ENCODE results near the gene SF3B1.
"Not testable (repeated sequence)": the region's sequence is repeated elsewhere in the genome, so short reads cannot be mapped to it uniquely, and the experiment has no call there.

The SF3B1 gene, protein sequence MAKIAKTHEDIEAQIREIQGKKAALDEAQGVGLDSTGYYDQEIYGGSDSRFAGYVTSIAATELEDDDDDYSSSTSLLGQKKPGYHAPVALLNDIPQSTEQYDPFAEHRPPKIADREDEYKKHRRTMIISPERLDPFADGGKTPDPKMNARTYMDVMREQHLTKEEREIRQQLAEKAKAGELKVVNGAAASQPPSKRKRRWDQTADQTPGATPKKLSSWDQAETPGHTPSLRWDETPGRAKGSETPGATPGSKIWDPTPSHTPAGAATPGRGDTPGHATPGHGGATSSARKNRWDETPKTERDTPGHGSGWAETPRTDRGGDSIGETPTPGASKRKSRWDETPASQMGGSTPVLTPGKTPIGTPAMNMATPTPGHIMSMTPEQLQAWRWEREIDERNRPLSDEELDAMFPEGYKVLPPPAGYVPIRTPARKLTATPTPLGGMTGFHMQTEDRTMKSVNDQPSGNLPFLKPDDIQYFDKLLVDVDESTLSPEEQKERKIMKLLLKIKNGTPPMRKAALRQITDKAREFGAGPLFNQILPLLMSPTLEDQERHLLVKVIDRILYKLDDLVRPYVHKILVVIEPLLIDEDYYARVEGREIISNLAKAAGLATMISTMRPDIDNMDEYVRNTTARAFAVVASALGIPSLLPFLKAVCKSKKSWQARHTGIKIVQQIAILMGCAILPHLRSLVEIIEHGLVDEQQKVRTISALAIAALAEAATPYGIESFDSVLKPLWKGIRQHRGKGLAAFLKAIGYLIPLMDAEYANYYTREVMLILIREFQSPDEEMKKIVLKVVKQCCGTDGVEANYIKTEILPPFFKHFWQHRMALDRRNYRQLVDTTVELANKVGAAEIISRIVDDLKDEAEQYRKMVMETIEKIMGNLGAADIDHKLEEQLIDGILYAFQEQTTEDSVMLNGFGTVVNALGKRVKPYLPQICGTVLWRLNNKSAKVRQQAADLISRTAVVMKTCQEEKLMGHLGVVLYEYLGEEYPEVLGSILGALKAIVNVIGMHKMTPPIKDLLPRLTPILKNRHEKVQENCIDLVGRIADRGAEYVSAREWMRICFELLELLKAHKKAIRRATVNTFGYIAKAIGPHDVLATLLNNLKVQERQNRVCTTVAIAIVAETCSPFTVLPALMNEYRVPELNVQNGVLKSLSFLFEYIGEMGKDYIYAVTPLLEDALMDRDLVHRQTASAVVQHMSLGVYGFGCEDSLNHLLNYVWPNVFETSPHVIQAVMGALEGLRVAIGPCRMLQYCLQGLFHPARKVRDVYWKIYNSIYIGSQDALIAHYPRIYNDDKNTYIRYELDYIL

DNA sequence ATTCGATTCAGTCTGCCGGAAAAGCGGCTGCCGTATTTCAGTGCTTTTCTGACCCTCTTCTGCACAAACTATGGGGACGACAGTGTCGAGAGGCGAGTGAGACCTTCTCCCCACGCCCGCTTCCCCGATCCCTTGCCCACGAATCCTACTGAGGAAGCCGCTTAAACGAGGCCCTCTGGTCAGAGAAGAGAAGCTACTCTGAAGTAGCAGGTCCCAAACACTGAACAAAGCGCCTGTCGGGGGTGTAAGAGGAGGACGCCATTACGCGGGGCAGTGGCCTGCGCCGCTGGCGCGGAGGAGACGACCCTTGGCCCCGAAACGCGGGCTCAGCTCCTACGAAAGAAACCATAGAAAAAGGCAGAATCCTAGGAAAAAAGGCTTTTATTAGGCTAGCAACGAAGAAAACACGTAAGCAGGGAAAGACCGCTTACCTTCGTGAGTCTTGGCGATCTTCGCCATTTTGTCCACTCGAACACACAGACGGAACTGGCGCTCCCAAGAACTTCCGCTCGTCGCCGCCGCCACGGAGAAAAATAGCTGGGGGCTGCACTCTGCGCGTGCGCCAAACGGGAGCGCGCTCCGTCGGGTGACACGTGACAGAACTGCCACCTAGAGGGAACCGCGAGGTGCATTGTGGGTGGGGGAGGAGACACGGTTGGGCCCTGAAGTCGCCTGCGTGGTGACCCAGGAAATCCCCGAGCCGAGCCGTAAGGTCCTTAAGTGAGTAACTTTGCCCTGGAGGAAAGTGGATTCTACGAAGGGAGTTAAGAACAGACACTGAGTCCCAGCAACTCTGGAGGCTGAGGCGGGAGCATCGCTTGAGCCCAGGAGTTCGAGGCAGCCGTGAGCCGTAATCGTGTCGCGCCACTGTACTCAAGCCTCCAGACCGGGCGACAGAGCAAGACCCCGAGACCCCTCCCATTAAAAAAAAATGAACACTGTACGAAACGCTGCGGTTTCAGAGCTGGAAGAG is at the start of gene SF3B1:
TSS of gene SF3B1 (minus strand) at position 488 of the 973 bp plus-strand sequence. CDS start at position 459, 29 bp downstream.
- DNase-seq (ENCODE audit: low read depth in 2 of 2), result peak; percentile 98 to 99

DNA sequence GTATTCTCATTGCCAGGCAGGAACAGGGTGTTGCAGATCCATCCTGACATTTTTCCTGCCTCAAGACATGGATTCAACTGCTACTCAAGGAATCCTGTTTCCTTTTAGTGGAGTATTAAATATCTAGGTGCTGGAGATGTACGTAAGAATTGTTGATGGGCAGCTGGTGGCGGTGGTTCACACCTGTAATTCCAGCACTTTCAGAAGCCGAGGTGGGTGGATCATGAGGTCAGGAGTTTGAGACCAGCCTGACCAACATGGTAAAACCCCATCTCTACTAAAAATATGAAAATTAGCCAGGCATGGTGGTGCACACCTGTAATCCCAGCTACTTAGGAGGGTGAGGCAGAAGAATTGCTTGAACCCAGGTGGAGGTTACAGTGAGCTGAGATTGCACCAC is 49.4 kb upstream of the SF3B1 start:
- not testable (repeated sequence) for DNase-seq (ENCODE audit: low read depth in 2 of 2)

DNA sequence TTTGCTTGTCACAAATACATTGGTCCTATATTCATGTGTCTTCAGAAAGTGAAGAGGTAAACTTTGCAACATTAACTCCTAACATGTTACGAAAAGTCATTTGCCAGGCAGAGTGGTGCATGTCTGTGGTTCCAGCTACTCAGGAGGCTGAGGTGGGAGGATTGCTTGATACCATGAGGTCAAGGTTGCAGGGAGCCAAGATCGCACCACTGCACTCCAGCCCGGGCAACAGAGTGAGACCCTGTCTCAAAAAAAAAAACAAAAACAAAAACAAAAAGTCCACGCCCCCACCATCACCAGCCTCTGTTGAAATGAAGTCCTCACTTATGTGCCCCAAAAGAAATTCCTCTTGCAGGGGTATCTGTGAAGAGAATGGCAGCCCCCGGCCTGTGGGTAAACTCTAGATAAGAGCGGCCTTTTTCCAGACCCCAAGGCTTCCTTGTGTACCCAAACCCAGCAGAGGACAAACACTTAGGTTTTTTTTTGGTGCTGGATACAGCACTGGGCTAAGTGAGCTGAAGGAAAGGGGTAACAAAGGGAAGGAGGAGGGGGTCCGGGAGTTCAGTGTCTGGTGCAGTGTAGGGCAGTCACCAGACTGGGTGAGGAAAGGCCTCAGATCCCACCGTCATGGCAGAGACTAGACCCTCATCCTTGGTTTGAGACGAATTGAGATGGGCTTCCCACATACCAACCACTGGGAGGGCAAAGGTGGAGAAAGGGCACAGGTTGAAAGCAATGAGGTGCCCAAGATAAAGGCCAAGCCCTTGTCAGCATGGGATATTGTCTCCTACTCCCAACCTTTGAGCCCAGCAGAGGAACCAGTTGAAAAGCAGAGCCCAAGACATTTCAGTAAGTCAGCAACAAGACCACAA is 45.6 kb upstream of the SF3B1 start:
- no peak for DNase-seq (ENCODE audit: low read depth in 2 of 2)

DNA sequence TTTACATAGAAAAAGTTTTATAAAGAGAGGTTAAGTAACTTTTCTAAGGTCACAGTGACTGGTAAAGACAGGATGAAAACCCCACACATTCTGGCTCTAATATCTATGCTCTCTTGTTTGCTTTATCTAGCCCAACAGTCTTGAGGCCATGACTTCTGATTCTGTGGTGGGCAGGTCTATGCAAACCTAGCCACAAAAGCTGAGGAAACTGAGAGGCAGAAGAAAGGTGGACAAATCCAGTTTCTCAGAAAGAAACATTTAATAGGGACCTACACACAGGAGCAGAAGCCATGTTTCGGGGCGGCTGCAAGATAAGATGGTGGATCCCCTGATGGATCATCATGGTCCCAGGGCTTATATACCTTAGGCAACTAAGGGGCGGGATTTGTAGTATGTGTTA is 43.0 kb upstream of the SF3B1 start:
- no peak for DNase-seq (ENCODE audit: low read depth in 2 of 2)

DNA sequence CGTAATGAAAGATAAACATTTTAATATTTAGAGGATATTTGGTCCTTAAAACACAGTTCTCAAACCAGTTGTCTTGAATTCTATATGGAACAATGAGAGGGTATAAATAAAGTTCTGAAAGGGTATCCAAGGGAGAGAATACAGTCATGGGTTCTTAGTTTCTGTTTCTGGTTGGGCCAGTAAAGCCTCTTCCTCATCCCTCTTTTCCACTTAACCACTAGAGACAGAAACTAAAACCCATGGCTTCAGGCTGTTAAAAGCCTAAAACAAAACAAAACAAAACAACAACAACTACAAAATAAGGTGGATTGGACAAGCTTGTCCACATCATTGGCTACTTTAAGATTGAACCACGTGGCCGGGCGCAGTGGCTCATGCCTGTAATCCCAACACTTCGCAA is 37.3 kb upstream of the SF3B1 start:
- no peak for DNase-seq (ENCODE audit: low read depth in 2 of 2)

DNA sequence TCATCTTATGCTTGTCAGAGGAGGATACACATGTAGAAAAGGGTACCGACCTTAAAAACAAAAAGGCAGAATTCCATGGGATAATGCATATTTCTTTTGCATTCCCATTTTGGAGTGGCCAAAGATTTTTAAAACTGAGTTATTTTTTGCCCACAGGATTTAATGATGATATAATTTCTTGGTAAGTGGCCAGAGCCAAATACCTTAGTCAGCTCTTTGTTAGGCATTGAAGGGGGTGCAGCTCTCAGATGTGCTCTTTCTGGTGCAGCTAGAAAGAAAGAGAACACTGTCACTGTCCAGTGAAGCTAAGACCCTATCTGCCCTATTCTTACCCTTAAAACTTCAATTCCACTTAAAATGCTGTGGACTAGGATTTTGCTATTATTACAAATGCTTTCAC is 29.3 kb upstream of the SF3B1 start:
- no peak for DNase-seq (ENCODE audit: low read depth in 2 of 2)

DNA sequence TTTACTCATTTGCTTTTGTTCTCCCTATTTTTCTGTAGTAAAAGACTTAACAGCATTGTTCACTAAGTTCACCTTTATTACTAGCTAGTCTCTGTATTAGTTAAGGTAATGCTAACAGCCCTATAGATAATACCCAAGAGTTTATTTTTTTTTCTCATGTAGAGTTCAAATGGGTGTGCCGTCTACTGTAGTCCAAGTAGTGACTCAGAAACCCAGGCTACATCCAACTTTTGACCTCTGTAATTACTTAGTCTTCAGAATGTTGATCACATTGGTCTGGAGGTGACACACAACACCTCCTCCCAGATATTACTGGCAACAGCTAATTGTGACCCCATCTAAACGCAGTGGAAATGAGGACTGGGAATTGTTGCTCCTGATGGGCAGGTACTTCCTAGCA is 26.2 kb upstream of the SF3B1 start:
- DNase-seq (ENCODE audit: low read depth in 2 of 2), result no peak

DNA sequence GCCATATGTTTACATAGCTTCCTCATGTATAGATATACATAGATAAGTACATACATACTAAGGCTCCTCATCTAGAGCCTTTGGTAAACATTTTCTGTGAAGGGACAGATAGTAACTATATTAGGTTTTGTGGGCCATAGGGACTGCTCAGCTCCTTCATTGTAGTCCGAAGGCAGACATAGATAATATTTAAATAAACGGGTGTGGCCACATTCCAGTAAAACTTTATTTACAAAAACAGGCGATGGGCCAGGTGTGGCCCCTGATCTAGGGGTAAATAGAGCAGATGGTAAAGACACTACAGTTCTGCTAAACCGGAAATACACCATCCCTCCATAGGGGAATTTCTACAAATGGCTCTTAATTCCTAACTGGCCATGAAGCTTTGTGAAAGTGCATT is 25.8 kb upstream of the SF3B1 start:
- no peak for DNase-seq (ENCODE audit: low read depth in 2 of 2)

DNA sequence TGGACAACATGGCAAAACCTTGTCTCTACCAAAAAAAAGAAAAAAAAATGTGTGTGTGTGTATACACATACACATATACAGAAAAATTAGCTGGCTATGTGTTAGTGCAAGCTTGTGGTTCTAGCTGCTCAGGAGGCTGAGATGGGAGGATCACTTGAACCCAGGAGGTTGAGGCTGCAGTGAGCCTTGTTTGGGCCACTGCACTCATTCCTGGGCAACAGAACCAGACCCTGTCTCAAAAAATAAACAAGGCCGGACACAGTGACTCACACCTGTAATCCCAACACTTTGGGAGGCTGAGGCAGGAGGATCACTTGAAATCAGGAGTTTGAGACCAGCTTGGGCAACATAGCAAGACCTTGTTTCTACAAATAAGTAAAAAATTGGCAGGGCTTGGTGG is 20.6 kb upstream of the SF3B1 start:
- DNase-seq (ENCODE audit: low read depth in 2 of 2), result no peak

DNA sequence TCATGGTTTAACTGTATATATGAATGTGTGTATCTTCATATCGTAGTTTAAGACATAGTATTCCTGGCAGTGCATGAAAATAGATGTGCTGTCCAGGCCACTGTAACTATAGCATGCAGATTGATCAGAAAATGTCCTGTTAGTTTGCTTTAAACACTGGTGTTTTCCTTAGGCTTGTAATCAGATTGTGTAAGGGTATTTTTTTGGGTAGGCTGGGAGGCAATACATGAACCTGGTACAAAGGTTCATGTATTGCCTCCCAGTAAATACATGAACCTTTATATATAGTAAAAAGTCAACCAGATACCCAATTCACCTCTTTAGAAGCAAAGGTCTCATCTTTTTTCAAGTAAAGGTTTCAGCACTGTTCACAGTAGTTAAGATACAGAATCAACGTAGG is 20.1 kb upstream of the SF3B1 start:
- no peak for DNase-seq (ENCODE audit: low read depth in 2 of 2)

DNA sequence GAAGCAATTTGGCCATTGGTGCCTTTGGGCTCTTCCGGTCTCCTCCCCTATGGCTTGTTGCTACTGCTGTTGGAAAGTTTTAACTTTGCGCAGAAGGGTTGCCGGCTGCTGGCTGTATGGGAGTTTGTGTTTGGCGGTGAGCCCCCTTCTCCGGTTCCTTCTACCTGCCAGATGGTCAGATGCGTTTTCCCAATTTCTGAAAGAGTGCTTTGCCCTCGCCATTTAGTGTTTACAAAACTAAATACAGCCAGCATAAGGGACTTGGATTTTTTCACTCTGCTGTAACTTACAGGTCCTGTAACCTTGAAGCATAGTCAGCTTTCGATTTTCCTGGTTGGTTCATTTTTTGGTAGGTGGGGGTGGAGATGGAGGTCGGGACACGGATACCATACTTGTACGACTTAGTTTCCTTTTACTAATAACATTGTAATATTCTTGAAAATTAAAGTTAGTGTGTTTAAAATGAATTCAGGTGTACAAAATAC is 19.1 kb upstream of the SF3B1 start:
- no peak for DNase-seq (ENCODE audit: low read depth in 2 of 2)

DNA sequence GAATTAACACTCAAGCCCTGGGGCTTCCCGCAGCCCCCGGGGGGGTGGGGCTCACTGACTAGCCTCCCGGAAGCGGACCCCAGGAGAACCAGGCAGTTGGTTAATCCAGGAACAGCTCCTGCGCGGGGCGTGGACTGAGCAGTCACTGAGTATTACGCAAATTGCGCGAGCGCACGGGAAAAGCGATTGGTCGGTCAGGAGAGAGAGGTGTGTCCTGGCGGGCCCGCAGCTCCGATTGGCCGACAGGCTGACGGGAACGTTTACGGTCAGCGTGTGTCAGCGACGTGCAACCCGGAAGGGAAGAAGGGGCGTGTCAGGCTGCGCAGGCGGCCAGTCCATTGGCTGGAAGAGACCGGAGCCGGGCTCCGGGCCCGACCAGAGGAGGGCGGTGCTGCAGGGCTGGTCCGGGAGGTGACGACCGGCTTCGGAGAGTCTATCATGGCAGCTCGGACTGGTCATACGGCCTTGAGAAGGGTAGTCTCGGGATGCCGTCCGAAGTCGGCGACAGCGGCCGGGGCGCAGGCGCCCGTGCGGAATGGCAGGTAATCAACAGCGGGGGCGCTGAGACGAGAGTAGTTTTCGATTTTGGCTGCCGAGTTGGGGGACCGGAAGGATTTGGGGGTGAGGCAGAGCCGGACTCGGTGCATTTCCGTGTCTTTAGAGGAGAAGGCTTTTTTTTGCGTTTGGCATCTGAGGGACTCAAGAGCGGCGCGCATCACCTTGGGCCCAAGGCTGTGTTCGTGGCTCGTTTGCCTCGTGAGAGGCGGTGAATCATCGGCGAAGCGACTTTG is 18.5 kb upstream of the SF3B1 start, which contains the start of gene COQ10B:
TSS of gene COQ10B (plus strand) at position 430 of the 791 bp plus-strand sequence. CDS start at position 439, 9 bp downstream.
- DNase-seq (ENCODE audit: low read depth in 2 of 2), result peak; percentile 97 to 99

DNA sequence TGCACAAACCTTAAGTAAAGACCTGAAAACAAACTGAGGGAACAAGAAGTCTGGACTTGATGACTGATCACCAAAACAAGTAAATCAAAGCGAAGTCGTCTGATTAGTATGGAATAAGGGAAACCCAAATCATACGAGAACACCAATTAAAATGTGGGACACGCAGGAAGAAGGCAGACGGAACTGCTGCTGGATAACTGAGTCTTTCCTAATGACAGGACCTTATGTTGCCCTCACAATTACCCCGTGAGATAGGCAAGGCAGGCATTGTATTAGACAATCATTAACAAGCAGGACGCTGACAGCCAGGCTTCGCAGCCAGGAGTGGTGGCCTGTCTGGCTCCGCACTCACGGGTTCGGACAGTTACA is 17.9 kb upstream of the SF3B1 start:
- DNase-seq (ENCODE audit: low read depth in 2 of 2), result no peak

DNA sequence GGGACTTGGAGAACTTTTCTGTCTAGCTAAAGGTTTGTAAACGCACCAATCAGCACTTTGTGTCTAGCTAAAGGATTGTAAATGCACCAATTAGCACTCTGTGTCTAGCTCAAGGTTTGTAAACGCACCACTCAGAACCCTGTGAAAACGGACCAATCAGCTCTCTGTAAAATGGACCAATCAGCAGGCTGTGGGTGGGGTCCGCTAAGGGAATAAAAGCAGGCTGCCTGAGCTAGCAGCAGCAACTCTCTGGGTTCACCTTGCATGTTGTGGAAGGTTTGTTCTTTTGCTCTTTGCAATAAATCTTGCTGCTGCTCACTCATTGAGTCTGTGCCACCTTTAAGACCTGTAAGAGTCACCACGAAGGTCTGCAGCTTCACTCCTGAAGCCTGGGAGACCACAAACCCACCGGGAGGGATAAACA is 16.1 kb upstream of the SF3B1 start:
- DNase-seq (ENCODE audit: low read depth in 2 of 2), result not testable (repeated sequence)

DNA sequence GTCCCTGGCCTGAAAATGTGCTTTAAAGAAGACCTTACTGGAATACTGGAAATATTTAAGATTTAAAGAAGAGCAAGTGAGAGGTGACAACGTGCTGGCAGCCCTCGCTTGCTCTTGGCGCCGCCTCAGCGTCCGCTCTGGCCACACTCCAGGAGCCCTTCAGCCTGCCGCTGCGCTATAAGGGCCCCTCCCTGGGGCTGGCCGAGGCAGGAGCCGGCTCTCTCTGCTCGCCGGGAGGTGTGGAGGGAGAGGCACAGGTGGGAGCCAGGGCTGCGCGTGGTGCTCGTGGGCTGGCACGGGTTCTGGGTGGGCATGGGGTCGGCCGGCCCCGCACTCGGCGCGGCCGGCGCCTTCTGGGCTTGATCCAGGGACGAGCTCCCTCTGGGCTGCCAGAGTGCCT is 15.6 kb upstream of the SF3B1 start:
- DNase-seq (ENCODE audit: low read depth in 2 of 2), result no peak

DNA sequence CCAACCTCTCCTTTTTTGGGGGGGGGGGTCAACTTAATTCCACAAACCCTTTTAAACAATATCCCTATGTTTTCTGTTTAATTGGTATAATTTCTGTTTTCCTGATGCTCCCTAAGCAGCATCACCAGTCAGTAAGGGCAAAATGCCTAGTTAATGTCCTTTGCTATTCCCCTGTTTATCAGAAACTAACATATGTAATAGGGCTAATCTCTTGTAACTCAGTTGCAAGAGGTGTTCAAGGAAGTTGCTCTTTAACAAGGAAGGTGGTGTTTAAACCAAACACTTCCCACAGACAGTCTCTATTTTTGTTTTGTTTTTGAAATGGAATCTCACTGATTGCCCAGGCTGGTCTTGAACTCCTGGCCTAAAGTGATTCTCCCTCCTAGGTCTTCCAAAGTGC is 12.0 kb upstream of the SF3B1 start:
- no peak for DNase-seq (ENCODE audit: low read depth in 2 of 2)

DNA sequence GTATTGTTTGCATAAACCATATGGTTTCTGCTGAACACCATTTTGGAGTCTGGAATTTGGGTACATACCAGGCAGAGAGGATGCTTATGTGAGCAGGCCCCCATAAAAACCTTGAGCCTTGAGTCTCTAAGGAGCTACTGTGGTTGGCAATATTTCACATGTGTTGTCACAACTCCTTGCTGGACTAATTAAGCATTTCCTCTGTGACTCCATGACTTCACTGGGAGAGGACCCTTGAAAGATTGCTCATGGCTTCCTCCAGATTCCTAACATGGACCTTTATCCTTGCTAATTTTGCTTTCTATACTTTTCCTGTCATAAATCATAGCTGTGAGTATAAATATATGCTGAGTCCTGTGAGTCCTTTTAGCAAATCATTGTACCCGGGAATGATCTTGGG is 10.9 kb upstream of the SF3B1 start:
- no peak for DNase-seq (ENCODE audit: low read depth in 2 of 2)

DNA sequence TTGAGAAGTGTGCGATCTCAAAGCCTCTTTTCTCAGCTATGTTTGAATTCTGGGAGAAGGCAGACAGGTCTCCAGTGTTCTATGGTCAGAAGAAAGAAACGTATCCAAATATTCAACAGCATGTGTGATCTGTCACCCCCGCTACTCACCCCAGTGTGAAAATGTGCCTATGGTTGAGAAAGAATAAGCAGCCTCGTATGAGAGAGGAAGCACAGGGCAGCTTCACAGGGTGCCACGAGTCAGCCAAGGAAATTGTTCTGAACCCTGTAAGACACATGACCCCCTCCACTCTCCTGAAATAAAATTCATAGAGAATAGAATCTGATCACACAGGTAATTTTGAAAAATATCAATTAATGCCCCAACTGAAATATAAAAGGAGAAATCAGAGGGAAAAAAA is 8.0 kb upstream of the SF3B1 start:
- DNase-seq (ENCODE audit: low read depth in 2 of 2), result no peak

DNA sequence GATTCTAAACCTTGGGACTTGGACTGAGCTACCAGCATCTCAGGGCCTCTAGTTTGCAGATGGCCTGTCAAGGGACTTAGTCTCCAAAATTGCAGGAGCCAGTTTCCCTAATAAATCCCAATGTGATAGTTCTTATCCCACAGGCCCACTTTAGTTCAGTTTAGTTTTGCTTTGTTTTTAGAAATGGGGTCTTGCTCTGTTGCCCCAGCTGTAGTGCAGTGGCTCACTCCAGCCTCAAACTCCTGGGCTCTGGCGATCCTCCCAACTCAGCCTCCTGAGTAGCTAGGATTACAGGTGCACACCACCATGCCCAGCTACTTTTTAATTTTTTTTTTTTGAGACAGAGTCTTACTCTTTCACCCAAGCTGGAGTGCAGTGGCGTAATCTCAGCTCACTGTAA is 2.6 kb upstream of the SF3B1 start:
- no peak for DNase-seq (ENCODE audit: low read depth in 2 of 2)
